ENCODE results near the gene CAMK2B.

Gene CAMK2B

GRCh38 chr7:44282601-44283171, 42.7 kb downstream of the CAMK2B start:
- Mint-ChIP-seq H3K4me3 (no peak overlapping the region), H3K9me3 (no peaks in the 10 kb centered on the region), H3K36me3 (ENCODE audit: low read depth) (no peaks in the 10 kb centered on the region), H3K4me1 (ENCODE audit: low read depth) (peaks cover 16% of the 10 kb centered on the region), H3K27me3 (no peaks in the 10 kb centered on the region), H3K27ac (no peak overlapping the region)
- intact Hi-C loops (cut with micrococcal nuclease), result no loop called here

DNA sequence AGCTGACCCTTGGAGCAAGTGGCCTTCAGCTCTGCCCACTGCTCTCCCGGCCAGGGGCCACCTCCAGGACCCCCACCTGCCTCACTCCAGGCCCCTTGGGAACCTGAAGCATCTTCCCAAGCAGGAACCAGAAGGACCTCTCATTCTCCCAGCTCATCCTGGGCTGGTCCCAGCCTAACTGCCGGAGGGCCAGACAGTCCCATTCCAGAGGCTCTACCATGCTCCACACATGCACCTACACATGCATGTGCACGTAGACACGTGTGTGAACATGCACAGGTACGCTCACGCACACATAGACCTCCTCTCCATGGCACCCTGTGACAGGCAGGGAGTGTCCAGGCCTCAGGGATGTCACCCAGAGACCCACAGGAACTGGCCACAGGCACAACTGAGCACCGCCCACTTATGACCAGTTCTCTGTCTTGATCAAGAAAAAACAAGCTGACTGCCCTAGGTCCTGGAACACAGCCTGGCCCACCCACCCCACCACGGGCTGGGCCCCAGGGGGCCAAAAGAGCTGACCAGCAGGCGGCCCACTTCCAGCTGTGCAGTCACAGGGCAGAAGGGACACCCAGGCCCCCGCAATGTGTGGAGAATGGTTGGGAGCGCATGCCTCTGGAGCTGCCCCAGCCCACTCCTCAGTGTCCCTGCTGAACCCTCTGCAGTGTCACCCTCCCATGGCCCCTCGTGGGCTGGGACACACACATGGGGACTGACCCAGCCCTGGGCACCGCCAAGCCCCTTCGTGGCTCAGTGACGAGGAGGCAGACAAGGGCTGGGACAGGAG, 43.4 kb downstream of the CAMK2B start:
- H3K27ac Mint-ChIP-seq, result no peak overlapping the region
- H3K36me3 Mint-ChIP-seq (ENCODE audit: low read depth), result no peaks in the 10 kb centered on the region
- intact Hi-C loops (cut with micrococcal nuclease), result no loop called here
- peaks cover 16% of the 10 kb centered on the region for H3K4me1 Mint-ChIP-seq (ENCODE audit: low read depth)
- H3K4me3 Mint-ChIP-seq, result no peak overlapping the region
- H3K27me3 Mint-ChIP-seq, result no peaks in the 10 kb centered on the region
- no peaks in the 10 kb centered on the region for H3K9me3 Mint-ChIP-seq

DNA sequence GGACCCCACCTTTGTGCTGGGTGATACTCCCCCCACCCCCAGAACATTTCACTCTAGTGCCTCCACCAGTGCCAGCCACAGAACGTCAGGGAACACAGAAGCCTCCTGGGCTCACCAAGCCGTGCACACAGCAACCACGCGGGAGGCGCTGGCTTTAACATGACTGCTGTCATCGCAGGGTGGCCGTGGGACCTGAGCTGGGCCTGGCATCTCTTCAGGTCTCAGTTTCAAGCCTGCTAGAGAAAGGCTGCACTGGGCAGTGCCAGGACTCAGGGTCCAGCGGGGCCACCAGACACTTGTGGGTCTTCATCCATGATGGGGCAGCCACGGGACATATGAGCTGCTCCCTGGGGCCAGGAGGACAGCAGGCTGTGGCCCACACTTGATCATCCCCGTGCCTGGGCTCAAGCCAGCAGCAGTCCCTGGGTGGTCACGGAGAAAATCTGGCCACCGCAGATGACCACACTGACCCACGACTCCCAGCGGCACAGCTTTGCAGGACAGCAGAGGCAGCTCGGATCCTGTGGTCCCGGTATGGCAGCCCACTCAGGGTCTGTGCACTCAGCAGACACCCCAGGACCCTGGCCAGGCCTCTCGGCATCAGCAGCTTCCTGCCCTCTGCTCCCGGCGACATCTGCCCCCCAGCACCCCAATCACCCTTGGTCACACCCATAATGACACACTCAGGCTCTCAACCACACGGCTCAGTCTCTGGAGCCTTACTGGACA, 44.2 kb downstream of the CAMK2B start:
- H3K4me3 Mint-ChIP-seq, result no peak overlapping the region
- H3K36me3 Mint-ChIP-seq (ENCODE audit: low read depth), result no peaks in the 10 kb centered on the region
- H3K27me3 Mint-ChIP-seq, result no peaks in the 10 kb centered on the region
- H3K9me3 Mint-ChIP-seq, result no peaks in the 10 kb centered on the region
- peaks cover 16% of the 10 kb centered on the region for H3K4me1 Mint-ChIP-seq (ENCODE audit: low read depth)
- intact Hi-C loops (cut with micrococcal nuclease), result no loop called here
- no peak overlapping the region for H3K27ac Mint-ChIP-seq

DNA sequence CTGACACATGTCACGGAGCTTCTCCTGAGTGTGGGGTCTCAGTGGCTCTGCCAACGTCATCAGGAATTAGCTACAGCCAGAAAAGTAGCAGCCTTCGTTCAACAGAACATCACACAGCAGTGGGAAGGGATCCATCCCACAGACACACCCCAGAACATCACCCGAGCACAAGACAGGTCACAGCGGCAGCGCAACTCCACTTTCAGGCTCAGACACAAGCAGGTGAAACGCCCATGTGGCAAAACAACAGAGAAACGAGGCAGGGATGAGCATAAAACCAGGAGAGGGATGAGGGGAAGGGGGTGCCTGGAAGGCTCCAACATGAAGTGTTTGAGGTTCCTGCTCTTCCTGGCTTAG, 44.8 kb downstream of the CAMK2B start:
- no peaks in the 10 kb centered on the region for H3K9me3 Mint-ChIP-seq
- no peaks in the 10 kb centered on the region for H3K36me3 Mint-ChIP-seq (ENCODE audit: low read depth)
- no peak overlapping the region for H3K27ac Mint-ChIP-seq
- no peak overlapping the region for H3K4me3 Mint-ChIP-seq
- peaks cover 16% of the 10 kb centered on the region for H3K4me1 Mint-ChIP-seq (ENCODE audit: low read depth)
- H3K27me3 Mint-ChIP-seq, result peaks cover 5% of the 10 kb centered on the region
- intact Hi-C loops (cut with micrococcal nuclease), result no loop called here

GRCh38 chr7:44279731-44280505, 45.5 kb downstream of the CAMK2B start:
- Mint-ChIP-seq H3K4me3 (no peak overlapping the region), H3K4me1 (ENCODE audit: low read depth) (peaks cover 16% of the 10 kb centered on the region), H3K27me3 (peaks cover 6% of the 10 kb centered on the region), H3K27ac (no peak overlapping the region), H3K9me3 (no peaks in the 10 kb centered on the region), H3K36me3 (ENCODE audit: low read depth) (no peaks in the 10 kb centered on the region)
- intact Hi-C loops (cut with micrococcal nuclease), result no loop called here

GRCh38 chr7:44279286-44279685, 46.1 kb downstream of the CAMK2B start:
- Mint-ChIP-seq H3K36me3 (ENCODE audit: low read depth) (no peaks in the 10 kb centered on the region), H3K27me3 (peaks cover 6% of the 10 kb centered on the region), H3K9me3 (no peaks in the 10 kb centered on the region), H3K27ac (no peak overlapping the region), H3K4me1 (ENCODE audit: low read depth) (peaks cover 16% of the 10 kb centered on the region), H3K4me3 (no peak overlapping the region)
- intact Hi-C loops (cut with micrococcal nuclease), result no loop called here

DNA sequence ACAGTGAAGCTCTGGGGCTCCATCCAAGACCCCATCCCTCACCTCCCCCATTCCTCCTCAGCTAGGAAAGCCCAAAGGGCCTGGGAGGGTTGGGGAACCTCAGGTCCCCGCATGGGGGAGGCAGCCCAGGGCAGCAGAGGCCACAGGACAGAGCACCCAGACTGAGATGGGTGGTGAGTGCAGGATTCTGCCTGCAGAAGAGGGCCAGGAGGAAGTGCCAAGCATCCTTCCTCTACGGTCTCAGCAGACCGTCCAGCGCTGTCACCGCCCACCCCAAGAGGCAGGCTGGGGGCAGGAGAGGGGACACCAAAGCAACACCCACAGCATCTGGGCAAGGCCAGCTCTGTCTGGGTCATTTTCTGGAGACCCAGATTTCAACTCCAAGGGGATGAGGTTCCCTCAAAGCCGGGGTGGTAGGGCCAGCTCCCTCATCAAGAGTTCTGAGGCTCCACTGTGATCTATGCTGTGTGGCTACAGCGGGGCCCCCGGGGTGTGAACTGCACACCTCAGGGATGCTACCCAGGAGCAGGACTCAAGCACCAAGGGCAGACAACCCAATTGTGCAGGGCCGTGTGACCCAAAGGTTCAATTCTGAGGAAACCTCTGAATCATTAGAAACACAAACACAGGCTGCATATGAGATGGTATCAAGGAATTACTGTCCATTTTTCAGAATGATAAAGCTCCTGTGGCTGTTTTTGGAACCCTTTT, 46.8 kb downstream of the CAMK2B start:
- Mint-ChIP-seq H3K4me1 (ENCODE audit: low read depth) (peaks cover 16% of the 10 kb centered on the region), H3K36me3 (ENCODE audit: low read depth) (no peaks in the 10 kb centered on the region), H3K4me3 (no peak overlapping the region), H3K27ac (no peak overlapping the region), H3K9me3 (no peaks in the 10 kb centered on the region), H3K27me3 (peaks cover 6% of the 10 kb centered on the region)
- intact Hi-C loops (cut with micrococcal nuclease), result no loop called here

DNA sequence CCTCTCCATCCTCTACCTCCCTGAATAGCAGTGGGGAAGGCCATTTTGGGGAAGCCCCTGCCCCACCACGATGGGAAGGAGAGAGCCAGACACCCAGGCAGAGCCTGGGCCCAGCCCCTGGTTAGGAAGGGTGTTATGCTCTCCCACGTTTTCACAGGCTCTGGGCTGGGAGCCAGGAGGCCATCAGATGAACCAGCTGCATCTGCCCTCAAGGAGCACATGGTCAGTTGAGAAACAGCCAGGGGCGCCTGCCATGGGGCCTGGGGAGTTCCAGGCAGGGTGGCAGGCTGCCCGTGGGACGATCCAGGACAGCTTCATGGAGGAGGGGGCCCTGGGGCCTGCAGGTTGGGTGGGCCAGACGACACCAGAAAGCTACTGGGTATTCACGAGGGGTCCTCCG, 47.5 kb downstream of the CAMK2B start:
- no peak overlapping the region for H3K27ac Mint-ChIP-seq
- H3K27me3 Mint-ChIP-seq, result peaks cover 6% of the 10 kb centered on the region
- intact Hi-C loops (cut with micrococcal nuclease), result no loop called here
- H3K4me3 Mint-ChIP-seq, result no peak overlapping the region
- peaks cover 16% of the 10 kb centered on the region for H3K4me1 Mint-ChIP-seq (ENCODE audit: low read depth)
- no peaks in the 10 kb centered on the region for H3K36me3 Mint-ChIP-seq (ENCODE audit: low read depth)
- no peaks in the 10 kb centered on the region for H3K9me3 Mint-ChIP-seq

DNA sequence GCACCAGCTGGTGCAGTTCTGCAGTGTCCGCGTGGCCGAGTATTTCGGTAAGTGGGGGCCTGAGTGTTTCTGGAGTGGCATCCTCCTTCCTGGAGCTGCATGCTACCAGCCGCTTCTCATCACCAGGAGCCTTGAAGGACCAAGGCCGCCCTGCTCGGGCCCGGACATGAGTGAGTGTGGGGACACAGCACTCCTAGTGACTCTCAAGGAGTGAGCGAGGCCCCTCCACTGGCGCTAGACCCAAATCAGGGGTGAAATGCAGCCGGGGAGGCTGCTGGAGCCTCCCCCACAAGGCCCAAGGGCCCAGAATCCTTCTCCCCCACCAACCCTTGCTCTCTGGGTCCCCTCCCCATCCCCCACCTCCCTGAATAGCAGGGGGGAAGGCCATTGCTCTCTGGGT, 48.0 kb downstream of the CAMK2B start:
- peaks cover 6% of the 10 kb centered on the region for H3K27me3 Mint-ChIP-seq
- no peaks in the 10 kb centered on the region for H3K36me3 Mint-ChIP-seq (ENCODE audit: low read depth)
- no peak overlapping the region for H3K27ac Mint-ChIP-seq
- H3K4me3 Mint-ChIP-seq, result no peak overlapping the region
- H3K4me1 Mint-ChIP-seq (ENCODE audit: low read depth), result peaks cover 14% of the 10 kb centered on the region
- H3K9me3 Mint-ChIP-seq, result no peaks in the 10 kb centered on the region
- intact Hi-C loops (cut with micrococcal nuclease), result no loop called here

DNA sequence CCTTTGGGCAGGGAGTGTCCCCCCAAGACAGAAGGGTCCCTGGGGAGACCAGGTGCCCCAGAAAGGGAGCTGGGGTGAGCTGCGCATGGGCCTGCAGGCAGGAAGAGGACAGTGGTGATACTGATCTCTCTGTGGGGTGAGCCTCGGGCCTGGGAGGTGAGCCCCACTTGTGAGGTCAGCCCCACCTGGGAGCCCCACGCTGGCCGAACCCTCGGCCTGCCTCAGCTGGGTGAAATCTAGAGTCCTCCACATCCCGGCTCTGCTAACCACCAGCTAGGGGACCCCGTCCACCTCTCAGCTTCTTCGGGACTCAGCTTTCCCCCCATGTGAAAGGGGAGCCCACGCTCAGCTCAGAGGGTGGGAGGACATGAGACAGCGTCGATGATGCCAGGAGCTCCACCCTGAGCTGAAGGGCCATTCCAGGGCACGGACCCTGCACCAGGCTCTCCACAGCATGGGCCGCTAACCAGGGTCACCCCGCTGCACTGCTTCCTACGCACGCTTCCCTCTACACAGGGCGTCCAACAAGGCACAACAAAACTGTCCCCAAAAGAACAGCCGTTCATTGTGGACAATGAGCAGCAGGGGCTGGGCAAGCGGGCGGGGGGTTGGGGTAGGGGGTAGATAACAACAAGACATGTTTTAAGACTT, 48.7 kb downstream of the CAMK2B start:
- no peak overlapping the region for H3K27ac Mint-ChIP-seq
- H3K27me3 Mint-ChIP-seq, result peaks cover 6% of the 10 kb centered on the region
- H3K4me1 Mint-ChIP-seq (ENCODE audit: low read depth), result peaks cover 7% of the 10 kb centered on the region
- H3K9me3 Mint-ChIP-seq, result no peaks in the 10 kb centered on the region
- intact Hi-C loops (cut with micrococcal nuclease), result no loop called here
- no peak overlapping the region for H3K4me3 Mint-ChIP-seq
- no peaks in the 10 kb centered on the region for H3K36me3 Mint-ChIP-seq (ENCODE audit: low read depth)

DNA sequence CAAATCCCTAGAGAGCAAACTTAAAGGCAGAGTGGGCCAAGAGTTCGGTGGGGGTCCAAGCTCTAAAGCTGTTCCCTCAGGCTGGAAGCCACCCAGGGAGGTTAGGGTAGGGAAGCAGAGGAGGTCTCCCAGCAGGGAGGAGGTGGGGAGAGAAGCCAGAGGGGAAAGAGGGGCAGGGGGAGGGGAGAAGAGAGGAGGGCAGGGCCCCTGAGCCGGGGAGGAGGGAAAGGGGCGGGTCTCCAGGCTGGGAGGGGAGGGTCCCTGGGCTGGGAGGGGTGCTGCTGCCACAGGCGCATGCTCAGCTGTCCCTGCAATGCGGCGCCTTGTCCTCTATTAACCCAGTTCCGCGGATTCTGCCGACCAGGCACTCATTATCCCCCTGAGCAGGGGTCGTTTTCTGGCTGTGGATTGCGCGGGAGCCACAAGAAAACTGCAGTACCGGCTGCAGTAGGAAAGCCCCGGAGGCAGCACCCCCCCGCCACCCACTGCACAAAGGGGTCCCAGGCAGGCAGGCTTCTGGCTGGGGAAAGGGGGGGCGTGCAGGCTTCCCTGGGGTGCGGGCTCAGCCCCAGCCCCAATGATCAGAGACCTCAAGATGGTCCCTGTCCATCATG, 49.3 kb downstream of the CAMK2B start:
- H3K36me3 Mint-ChIP-seq (ENCODE audit: low read depth), result no peaks in the 10 kb centered on the region
- peaks cover 6% of the 10 kb centered on the region for H3K4me1 Mint-ChIP-seq (ENCODE audit: low read depth)
- no peaks in the 10 kb centered on the region for H3K9me3 Mint-ChIP-seq
- H3K27me3 Mint-ChIP-seq, result peaks cover 6% of the 10 kb centered on the region
- H3K27ac Mint-ChIP-seq, result no peak overlapping the region
- intact Hi-C loops (cut with micrococcal nuclease), result no loop called here
- H3K4me3 Mint-ChIP-seq, result no peak overlapping the region

- H3K27me3 Mint-ChIP-seq, result peaks cover 6% of the 10 kb centered on the region
- peaks cover 6% of the 10 kb centered on the region for H3K4me1 Mint-ChIP-seq (ENCODE audit: low read depth)
- H3K36me3 Mint-ChIP-seq (ENCODE audit: low read depth), result no peaks in the 10 kb centered on the region
- no peak overlapping the region for H3K4me3 Mint-ChIP-seq
- no peaks in the 10 kb centered on the region for H3K9me3 Mint-ChIP-seq
- intact Hi-C loops (cut with micrococcal nuclease), result no loop called here
- no peak overlapping the region for H3K27ac Mint-ChIP-seq
Measured at GRCh38 chr7:44275146-44275545, 50.2 kb downstream of the CAMK2B start.

DNA sequence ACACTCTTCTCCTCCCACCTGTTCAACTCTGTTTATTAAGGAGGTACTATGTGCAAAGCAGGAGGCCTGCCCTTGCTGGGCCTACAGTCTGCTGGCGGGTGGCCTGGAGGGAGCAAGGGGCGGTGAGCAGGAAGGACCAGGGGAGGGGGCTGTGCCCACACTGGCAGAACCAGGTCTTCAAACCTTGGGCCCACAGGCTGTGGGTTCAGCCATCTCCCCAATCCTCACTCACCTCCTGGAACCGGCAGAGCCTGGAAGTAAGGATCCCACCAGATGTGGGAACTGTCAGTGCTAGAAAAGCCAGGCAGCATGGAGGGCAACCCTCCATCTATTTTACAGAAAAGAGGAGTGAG, 50.8 kb downstream of the CAMK2B start:
- Mint-ChIP-seq H3K9me3 (no peaks in the 10 kb centered on the region), H3K4me3 (no peak overlapping the region), H3K27ac (no peak overlapping the region), H3K4me1 (ENCODE audit: low read depth) (peaks cover 6% of the 10 kb centered on the region), H3K27me3 (peaks cover 6% of the 10 kb centered on the region), H3K36me3 (ENCODE audit: low read depth) (no peaks in the 10 kb centered on the region)
- intact Hi-C loops (cut with micrococcal nuclease), result no loop called here

Measured in dendritic cell treated with granulocyte-macrophage colony-stimulating factor and Interleukin-4, amounts not matched to agents 40 ng/mL and 50 ng/mL, for 4 days (primary cell).